GM18505 (cell line): ENCODE measurements around the gene ACVRL1.

Source experiments
- ATAC-seq: cut with Tn5 transposase; IDR thresholded peaks from one replicate; pipeline ENCODE4 v1.9.1; 2021; ENCODE audit not compliant: unreplicated experiment
- POLR2A ChIP-seq: IDR thresholded peaks from 4 replicates; pipeline ENCODE4 v1.6.1; 2011; ENCODE audit warnings: borderline replicate concordance; ENCODE audit not compliant: insufficient read depth, insufficient read length; ENCODE audit errors: extremely low read depth

Gene ACVRL1

GRCh38 chr12:51954561-51955361 is 47.5 kb downstream of the ACVRL1 start:
- ATAC-seq = no peak
- no peak for TF ChIP-seq POLR2A

DNA sequence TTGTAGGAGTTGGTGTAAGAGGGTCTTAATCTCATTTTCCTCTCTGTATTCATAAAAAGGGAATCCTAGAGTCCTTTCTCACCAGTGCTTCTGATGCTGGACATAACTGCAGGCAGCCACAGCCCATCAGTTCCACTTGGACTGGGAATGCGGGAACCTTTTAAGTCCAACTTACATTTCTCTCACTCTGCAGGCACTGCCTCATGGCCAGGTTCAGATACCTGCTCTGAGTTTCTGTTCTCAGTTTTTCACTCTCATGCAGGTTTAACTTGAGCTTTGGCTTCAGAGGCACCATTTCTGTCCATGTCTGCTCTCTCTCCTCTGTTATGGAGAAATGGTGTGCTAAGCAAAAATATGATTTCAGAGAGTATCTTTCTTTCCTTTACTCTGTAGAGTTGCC is 48.4 kb downstream of the ACVRL1 start:
- TF ChIP-seq POLR2A = no peak
- ATAC-seq = no peak

GRCh38 chr12:51958542-51958941 is 51.2 kb downstream of the ACVRL1 start:
- no peak for TF ChIP-seq POLR2A
- no peak for ATAC-seq

DNA sequence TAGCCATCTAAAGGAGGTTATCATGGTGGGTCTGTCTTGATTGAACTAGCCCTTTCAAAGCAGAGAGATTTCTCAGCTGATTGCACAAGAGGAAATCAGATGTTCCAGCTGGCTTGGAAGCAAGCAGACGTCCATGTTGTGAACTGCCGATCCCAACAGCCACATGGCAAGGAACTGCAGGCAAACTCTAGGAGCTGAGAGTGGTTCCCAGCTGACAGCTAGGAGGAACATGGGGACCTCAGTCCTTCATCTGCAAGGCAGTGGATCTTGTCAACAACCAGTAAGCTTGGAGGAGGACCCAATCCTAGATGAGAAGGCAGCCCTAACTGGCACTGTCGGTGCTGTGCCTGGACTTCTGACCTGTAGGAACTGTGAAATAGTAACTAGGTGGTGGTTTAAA is 51.9 kb downstream of the ACVRL1 start:
- TF ChIP-seq POLR2A = no peak

DNA sequence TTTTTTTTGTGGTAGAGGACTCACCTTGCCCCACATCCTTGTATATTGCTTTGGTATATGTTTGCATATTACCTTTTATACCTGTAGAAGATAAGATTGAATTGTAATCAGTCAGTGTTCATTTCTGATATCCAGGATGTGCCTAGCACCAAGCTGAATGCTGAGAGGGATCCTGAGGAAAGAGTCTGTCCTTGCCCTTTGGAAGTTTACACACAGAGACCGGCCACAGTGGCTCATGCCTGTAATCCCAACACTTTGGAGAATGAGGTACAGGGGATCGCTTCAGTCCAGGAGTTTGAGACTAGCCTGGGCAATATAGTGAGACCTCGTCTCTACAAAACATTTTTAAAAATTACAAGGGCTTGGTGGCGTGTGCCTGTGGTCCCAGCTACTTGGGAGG is 52.6 kb downstream of the ACVRL1 start:
- no peak for TF ChIP-seq POLR2A
- no peak for ATAC-seq

More for the DNA sequence above, 51.9 kb downstream of the ACVRL1 start:
- no peak for ATAC-seq

DNA sequence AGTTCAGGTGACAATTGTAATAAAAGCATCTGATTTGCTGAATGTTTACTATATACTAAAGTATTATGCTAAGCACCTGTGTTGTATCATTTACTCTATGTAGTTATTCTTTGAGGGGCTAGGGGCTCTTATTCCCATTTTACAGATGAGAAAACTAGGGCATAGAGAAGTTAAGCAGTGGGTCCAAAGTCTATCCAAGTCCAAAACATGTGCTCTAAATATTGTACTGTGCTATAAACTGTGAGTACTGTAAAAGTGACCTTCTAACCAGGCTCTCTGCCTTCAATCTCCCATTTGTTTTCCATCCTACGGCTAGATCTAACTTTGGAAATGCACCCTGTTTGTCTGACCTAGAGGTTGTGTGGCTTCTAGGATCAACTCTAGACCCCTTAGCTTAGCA is 53.2 kb downstream of the ACVRL1 start:
- ATAC-seq = no peak
- no peak for TF ChIP-seq POLR2A

DNA sequence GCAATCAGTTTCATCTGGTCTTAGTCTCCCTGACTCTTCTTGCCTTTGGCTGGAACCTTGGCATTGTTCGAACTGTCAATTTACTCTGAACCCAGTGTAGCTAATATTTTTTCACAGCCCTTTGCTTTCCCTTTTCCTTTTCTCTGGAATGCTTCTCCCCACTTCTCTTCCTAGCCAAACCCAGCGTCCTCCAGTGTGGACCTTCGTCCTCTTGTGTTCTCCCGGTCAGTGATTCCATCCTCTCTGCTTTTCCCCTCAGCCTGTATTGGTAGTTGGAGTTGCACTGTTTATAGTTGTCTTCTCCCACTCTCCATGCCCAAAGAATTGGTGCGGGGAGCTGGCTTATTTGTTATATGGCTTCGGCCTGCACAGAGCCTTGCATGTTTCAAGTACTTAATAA is 53.6 kb downstream of the ACVRL1 start:
- no peak for ATAC-seq
- TF ChIP-seq POLR2A = no peak

DNA sequence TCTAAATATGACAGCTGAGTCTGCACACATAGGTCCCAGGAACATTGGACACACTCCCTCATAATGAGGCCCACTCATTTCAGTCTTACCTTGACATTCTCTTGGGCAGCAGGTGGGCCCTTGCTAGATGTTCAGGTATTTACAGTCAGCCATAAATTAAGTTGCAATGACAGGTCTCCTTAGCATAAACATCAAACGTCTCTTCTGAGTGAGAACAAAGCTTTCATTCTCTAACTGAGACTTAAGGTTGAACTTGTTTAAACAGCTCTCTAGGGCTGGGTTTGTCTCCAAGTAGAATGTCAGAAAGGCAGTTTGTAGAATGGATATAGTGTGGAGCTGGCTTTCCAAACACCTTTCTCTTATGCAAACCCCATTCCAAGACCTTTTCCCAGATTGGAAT is 54.5 kb downstream of the ACVRL1 start:
- TF ChIP-seq POLR2A = no peak
- ATAC-seq = no peak

DNA sequence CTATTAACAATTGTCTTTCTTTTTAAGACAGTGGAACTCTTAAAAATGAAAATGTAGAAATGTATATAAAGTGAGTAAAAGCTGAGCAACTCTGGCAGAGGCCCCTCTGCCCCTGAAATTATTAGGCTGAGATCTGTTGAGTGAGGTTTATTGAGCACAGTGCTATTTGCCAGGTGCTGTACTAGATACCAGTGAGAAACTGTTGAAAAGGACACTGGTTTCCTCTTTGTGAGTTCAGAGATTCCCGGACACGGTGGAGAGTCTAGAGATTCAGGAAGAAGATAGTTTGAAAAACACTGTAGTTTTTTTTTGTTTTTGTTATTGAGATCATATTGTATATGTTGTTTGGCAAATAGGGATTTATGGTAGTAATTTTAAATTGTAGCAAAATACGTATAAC is 55.4 kb downstream of the ACVRL1 start:
- no peak for TF ChIP-seq POLR2A
- ATAC-seq = no peak

DNA sequence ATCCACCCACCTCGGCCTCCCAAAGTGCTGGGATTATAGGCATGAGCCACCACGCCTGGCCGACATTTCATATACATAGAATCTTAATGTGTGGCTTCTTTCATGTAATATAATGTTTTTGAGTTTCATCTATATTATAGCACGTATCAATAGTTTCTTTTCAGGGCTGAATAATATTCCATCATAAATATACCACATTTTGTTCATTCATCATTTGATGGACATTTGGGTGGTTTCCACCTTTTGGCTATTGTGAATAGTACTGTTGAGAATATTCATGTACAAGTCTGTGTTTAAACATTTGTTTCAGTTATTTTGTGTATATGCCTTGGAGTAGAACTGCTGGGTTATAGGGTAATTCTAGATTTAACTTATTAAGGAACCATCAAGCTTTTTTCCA is 56.2 kb downstream of the ACVRL1 start:
- no peak for ATAC-seq
- no peak for TF ChIP-seq POLR2A

GRCh38 chr12:51969643-51970042 is 62.3 kb downstream of the ACVRL1 start:
- ATAC-seq = no peak
- no peak for TF ChIP-seq POLR2A

DNA sequence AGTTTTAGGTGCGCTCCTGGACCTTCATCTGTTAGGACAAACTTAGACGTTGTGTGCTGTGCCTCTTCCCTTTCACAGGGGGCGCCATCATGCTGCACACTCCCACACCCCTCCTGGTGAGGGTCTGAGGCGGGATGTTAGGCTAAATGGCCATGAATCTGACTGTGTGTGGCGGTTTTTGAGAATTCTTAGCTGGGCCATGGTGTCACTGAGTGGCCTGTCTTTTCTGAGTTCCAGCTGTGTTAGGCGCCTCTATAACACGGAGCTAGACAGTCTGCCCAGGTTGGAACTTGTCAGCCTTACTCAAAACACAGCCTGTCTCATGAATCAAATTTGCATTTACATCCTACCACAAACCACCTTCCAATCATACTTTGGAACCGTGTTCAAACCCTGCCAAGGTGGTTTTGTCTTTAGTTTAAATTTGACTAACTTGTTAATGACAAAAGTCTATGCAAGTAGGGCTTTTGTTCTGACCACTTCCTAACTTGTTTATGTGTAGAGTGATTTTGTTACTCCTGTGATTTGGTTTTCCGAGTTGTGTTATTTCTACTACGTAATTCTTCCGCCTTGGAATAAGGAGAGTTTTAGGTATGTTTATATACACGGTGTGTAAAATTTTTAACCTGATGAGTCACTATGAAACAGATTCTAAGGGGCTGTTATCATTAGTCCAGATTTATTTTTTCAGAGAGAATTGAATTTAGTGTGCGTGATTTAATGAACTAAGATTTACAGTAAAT is 63.8 kb downstream of the ACVRL1 start:
- ATAC-seq = peak; percentile 74
- no peak for TF ChIP-seq POLR2A

DNA sequence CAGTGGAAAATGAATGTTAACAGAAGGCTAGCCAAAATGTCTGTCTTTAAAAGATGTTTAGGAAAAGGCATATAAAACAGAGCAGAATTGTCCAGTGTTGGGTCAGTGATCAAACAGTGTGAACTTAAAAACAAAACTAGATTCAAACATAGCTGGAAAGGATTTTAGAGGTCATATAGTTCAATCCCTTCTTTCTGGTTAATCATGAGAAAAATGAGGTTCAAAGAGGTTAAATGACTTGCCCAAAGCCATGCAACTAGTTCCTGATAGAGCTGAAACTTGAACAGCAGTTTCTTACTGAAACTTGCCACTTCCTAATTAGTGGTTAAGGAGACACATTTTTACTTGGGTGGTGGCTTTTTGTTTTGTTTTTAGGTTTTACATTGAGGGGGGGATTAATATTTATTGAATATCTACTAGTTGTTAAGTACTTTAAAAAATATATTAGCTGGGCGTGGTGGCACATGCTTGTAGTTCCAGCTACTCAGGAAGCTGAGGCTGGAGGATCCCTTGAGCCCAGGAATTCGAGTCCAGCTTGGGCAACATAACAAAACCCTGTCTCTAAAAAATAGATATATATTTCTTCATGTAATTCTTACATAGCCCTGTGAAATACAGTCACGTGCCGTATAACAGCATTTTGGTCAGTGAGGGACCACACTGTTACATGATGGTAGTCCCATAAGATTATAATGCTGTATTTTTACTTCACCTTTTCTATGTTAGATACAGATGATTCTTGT is 64.5 kb downstream of the ACVRL1 start:
- no peak for ATAC-seq

More for the DNA sequence above, 64.5 kb downstream of the ACVRL1 start:
- TF ChIP-seq POLR2A = no peak
